ENCODE measurements around the gene TLX1.

DNA sequence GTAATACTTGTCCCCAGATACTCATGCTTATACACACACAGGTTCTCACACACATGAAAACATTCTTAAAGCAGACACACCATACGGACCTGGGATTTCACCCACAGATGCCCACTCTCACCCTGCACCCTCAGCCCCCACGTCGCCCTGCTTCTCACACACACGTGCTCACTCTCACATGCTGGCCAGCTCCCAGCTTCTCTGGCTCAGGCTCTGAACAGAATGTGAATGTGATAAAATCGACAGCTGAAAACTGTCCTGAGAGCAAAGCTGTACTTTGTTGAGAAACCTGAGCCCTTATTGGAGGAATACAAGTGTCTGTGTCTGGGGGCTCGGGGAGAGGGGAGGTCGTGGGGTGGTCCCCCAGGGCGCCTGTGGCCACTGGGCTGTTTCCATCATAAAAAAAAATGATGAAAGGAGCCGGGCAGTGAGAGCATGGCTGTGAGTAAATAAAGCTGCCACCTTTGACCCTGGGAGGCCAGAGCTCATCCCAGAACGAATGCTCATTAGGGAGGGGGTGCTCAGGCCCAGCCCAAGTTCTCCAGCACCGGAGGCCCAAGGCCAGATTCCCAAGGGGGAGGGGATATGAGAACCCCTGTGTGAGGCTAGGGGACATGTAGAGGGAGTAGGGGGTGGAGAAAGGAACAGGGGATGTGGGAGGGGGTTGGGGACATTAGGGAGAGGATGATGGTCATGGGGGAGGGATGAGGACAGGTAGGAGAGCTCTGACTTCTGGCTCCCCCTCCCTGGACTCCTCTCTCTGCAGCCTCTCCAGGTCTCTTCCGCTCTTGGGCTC lies 18.1 kb upstream of the TLX1 start:
- TF ChIP-seq, protein P1, sequence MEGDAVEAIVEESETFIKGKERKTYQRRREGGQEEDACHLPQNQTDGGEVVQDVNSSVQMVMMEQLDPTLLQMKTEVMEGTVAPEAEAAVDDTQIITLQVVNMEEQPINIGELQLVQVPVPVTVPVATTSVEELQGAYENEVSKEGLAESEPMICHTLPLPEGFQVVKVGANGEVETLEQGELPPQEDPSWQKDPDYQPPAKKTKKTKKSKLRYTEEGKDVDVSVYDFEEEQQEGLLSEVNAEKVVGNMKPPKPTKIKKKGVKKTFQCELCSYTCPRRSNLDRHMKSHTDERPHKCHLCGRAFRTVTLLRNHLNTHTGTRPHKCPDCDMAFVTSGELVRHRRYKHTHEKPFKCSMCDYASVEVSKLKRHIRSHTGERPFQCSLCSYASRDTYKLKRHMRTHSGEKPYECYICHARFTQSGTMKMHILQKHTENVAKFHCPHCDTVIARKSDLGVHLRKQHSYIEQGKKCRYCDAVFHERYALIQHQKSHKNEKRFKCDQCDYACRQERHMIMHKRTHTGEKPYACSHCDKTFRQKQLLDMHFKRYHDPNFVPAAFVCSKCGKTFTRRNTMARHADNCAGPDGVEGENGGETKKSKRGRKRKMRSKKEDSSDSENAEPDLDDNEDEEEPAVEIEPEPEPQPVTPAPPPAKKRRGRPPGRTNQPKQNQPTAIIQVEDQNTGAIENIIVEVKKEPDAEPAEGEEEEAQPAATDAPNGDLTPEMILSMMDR (IDR thresholded peaks at IDR 0.05; ENCODE audit: low read length) = no peak
- no peak for TF ChIP-seq EZH2 (optimal IDR thresholded peaks at IDR 0.05; ENCODE audit: low read depth, low read length)
- no peak for TF ChIP-seq EZH2phosphoT487 (IDR thresholded peaks at IDR 0.05; ENCODE audit: low read length)
